GM19099 (cell line): ENCODE data around the gene SELENOV.

Experiments
- POLR2A ChIP-seq: IDR thresholded peaks from 3 replicates; pipeline ENCODE4 v1.6.1; 2011; ENCODE audit warnings: low read depth; ENCODE audit not compliant: insufficient read length; ENCODE audit errors: extremely low read depth

Gene SELENOV

DNA sequence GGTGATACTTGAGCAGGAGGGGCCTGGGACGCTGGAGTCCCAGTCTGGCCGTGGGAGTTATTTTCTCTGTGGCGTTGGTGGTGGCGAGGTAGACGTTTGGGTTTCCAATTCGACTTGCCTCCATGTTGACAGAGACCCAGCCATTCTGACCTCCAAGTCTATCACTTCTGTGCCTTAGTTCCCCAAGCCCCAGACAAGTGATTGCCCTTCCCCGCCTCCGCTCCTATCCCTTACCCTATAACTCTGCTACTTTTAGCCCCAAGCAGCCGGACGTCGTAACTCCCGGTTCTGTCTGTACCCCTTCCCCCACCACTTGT is 33.8 kb upstream of the SELENOV start:
- TF ChIP-seq POLR2A, result no peak

DNA sequence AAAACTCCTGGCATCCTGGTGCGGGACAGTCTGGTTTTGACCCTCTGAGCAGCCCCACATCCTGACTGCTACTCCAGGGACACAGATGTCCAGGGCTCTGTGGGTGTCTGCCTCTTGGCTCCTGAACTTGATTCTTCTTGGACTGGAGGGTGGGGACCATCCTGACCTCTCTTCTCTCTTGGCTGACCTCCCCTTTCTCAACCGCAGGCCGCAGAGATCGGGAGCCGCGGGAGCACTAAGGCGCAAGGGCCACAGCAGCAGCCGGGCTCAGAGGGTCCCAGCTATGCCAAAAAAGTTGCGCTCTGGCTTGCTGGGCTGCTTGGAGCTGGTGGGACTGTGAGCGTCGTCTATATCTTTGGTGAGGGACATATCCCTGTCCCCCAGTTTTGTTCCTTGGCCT is 33.3 kb upstream of the SELENOV start:
- TF ChIP-seq POLR2A, result no peak

DNA sequence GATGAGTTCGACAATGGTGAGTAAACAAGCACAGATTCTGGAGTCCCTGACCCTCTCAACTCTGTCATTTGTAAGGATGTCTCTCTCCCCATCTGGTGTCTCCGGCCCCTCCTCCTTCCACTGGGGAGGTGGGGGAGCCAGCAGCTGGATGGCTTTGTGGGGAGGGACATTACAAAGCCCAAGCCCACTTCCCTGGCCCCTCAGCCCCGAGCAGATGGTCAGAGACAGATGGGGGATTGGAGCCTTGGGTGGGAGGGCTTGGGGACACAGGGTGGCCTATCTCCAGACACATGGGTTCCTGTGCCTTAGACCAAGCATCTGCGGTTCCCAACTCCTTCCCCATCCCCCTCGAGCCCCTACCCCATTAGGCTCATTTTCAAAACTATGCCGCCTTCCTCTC is 31.8 kb upstream of the SELENOV start:
- no peak for TF ChIP-seq POLR2A

DNA sequence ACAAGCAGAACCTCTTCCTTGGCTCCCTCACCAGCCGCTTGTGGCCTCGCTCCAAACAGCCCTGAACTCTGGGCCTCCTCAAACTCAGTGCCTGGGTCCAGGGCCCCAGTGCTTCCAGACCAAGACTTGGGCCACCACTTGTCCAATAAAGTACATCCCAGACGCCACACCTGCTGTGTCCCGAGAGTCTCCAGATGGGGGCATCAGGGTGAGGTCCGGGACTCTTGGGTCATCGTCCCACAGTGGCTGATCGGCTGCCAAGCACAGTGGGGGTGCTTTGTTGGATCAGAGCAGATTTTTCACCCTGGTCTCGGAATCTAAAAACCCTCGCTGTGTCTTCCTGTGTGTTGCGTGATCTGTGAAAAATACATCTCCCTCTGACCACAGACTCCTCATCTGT is 25.2 kb upstream of the SELENOV start:
- no peak for TF ChIP-seq POLR2A

DNA sequence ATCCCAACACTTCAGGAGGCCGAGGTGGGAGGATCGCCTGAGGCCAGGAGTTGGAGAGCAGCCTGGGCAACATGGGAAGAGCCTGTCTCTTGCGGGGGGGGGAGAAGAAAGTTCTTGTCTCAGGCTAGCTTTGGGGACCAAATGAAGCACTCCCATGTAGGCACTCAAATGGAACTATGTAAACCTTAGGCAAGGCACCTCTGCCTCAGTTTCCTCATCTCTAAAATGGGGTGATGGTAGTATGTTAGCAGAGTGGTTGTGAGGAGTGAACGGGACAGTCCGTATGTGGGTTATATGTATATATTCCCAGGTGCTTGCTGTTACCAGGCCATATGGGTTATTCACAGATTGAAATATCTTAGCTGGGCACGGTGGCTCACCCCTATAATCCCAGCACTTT is 22.7 kb upstream of the SELENOV start:
- no peak for TF ChIP-seq POLR2A

DNA sequence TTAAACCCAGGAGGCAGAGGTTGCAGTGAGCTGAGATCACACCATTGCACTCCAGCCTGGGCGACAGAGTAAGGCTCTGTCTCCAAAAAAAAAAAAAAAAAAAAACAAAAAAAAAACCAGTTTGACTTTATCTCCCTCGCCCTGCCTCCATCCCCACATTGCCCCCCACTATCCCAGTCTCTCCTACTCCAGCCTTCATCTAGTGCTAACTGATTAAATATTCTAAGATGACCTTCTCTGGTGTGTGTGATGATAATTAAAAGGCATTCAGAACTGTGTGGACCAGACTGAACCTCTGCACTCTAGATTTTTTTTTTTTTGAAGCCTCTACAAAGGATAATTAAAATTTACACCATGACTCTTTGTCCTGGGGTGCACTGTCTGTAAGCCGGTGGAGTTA is 22.2 kb upstream of the SELENOV start:
- no peak for TF ChIP-seq POLR2A

DNA sequence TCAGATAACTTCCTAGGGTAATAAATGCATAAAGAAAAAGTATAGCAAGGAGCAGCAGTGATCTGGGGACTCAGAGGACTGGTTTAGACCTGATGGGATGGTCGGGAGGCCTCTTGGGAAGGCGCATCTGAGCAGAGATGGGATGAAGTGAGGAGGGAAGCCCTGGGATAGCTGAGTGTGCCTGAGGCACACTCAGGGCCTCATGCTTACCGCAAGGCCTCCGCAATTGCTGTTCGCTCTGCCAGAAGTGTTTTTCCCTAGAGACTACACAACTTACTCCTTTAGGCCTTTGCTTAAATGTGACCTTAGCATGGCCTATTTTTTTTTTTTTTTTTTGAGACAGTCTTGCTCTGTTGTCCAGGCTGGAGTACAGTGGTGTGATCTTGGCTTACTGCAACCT is 20.3 kb upstream of the SELENOV start:
- TF ChIP-seq POLR2A, result no peak

DNA sequence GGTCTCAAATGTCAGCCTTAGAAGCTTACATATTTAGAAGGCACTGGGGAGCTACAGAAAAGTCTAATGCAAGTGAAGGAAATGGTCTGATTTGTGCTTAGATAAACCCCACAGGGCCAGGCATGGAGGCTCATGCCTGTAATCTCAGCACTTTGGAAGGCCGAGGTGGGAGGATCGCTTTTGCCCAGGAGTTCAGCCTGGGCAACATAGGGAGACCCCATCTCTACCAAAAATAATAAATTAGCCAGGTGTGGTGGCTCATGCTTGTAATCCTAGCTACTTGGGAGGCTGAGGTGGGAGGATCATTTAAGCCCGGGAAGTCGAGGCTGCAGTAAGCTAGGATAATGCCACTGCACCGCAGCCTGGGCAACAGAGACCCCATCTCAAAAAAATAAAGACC is 18.9 kb upstream of the SELENOV start:
- TF ChIP-seq POLR2A, result no peak

DNA sequence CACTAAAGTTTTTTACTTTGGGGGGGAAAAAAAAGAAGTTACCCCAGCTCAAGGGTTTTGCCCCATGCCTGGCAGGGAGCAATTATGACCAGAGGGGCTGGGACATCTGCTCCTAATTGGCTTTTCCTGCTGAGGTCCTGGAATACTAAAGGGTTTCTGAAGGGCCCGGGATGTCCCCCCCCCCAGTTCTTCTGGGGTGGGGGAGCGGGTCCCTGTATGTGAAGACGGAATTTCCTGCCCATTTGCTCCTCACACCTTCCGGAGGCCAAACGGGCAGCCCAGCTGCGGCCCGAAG is 17.3 kb upstream of the SELENOV start:
- TF ChIP-seq POLR2A, result no peak

DNA sequence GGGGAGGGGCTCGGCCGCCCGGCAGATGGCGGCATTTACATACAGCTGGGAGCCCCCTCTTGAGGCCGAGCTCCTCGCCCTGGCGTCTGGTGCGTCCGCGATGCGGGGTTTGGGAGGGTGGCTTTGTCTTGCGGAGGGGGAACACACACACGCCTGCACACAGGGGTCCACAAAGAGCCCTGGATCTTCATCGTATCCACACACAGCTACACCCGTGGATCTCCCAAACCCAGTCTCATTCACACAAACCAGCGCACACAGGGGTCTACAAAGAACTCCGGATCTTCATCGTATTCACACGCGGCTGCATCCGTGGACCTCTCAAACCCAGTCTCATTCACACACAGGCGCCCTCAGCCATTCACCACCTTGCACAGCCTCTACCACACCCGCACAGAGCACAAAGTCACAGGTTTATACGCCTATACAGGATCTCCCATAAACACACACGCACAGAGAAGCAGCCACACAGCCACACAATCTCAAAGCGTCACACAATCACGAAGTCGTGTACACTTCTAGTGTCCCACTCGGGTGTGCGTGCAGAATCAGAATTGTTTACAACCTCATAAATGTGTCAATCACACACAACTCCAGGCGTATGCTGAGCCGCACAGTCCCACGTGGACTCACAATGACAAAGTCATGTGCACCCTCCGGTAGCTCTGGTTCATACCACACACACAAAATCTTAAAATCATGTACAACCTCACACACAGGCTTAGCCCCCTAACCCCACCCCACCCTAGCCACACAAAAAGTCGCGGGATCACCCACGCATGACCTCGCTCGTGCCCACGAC is 16.7 kb upstream of the SELENOV start:
- TF ChIP-seq POLR2A, result no peak

DNA sequence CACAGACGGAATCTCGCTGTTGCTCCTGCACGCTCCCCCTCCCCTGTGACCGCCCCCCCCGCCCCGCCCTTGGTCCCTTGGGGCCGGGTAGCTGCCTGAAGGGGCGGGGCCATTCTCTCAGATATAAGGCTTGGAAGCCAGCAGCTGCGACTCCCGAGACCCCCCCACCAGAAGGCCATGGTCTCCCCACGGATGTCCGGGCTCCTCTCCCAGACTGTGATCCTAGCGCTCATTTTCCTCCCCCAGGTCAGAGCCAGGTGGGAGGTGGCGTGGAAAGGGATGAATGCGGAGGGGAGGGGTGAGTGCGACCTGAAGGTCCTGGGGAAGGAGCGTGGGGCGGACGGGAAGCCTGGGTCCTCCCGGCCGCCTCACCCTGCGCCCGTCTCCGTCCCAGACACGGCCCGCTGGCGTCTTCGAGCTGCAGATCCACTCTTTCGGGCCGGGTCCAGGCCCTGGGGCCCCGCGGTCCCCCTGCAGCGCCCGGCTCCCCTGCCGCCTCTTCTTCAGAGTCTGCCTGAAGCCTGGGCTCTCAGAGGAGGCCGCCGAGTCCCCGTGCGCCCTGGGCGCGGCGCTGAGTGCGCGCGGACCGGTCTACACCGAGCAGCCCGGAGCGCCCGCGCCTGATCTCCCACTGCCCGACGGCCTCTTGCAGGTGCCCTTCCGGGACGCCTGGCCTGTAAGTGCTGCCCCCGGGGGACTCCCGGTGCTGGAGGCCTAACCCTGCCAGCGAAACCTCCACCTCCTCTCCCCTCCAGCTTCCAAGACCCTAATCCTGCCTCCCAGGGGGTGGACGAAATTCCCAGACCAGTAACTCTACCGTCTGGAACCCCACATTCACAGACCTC is 15.9 kb upstream of the SELENOV start, which contains the start of gene DLL3:
Gene DLL3 (plus strand): TSS at position 150 of the 845 bp plus-strand sequence. CDS start 28 bp downstream, at position 178.
- no peak for TF ChIP-seq POLR2A

DNA sequence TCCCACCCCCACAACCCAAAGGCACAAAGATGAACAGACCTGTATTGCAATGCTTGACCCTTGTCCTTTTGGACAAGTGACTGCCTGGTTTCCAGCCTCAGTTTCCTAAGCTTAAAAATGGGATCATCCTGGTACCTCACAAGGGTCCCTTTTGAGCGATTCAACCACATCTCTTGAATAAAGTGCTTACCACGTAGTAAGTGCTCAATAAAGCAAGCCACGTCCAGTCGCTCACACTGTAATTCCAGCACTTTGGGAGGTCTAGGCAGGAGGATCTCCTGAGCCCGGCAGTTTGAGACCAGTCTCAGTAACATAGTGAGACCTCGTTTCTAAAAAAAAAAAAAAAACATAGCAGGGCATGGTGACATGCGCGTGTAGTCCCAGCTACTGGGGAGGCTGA is 15.0 kb upstream of the SELENOV start:
- no peak for TF ChIP-seq POLR2A

DNA sequence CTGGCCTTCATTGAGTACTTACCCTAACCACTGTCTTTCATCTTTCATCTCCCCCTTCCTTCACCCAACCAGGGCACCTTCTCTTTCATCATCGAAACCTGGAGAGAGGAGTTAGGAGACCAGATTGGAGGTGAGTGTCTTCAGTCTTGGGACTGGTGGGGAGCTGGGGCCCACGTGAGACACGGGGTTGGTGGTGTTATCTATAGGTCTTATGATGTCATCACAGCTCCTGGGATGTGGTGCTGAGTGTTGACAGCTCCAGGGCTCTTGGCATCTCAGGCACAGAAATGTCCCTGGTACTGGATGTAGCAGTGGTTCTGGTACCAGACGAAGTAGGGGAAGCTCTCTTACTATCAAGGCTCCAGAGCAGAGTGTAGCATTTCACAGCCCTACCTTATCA is 14.4 kb upstream of the SELENOV start:
- no peak for TF ChIP-seq POLR2A

DNA sequence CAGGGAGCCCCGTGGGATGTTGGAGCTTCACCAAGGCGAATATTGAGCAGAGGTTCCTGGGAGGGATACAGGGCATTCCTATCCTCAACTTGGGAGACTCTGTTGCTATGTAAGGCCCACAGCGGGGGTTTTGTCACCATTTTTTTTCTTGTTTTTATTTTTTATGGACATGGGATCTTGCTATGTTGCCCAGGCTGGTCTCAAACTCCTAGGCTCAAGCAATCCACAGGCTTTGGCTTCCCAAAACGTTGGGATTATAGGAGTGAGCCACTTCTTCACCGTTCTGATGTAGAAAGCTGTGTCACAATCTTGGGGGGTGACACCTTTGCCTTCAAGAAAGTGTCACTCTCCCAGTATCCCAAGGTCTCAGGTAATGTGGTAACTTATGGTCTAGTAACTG is 13.6 kb upstream of the SELENOV start:
- no peak for TF ChIP-seq POLR2A

DNA sequence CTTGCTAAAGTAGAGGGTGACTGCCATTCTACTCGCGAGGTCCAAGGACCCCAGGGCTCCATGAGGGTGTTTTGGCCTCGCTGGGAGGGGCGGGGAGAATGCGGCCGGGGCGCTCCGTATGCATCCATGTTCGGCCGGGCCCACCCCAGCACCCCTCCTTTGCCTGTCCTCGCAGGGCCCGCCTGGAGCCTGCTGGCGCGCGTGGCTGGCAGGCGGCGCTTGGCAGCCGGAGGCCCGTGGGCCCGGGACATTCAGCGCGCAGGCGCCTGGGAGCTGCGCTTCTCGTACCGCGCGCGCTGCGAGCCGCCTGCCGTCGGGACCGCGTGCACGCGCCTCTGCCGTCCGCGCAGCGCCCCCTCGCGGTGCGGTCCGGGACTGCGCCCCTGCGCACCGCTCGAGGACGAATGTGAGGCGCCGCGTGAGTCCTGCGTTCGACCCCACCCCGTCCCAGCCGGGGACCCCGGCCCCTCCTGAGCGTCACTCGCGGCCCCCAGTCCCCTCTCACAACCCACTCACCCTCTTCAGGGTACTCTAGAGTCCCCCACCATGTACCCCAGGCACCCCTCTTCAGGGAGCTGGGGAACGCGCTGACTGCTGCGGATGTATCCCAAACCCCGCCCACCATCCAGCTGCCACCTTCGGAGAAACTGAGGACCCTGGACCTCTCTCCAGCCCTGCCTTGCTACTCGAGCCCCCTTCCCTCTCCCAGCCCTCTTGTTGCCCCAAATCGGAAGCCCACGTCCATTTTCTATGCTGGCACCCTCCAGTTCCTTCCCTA is 12.1 kb upstream of the SELENOV start:
- TF ChIP-seq POLR2A, result no peak

DNA sequence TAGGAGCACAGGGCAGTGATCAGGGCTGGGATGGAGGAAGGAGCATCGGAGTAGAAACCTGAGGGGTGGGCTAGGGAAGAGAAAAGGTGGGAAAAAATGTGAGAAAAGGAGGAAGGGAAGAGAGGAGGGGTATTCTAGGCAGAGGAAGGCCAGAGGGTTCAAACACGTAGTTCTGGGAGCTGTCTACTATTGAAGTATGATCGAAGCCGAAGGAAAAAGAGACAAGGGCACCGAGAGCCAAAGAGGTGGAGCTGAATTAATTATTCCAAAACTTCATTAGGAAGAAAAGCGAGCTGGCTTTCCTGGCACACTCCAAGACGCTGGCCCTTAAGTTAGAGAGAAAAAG is 8.4 kb upstream of the SELENOV start:
- TF ChIP-seq POLR2A, result no peak
